Prostate gland (tissue), 2 donors: ENCODE data around the gene FOXN1.

Experiments
- CTCF ChIP-seq, 4 experiments: fragments of 200-600 bp in 2 of 4; fragments of 450-650 bp in 2 of 4; sonication (generic) in 2 of 4; IDR thresholded peaks; 1 replicate in 3 of 4; 2 replicates in 1 of 4; pipeline ENCODE4 v1.5.1; 2016 to 2019; ENCODE audit warnings: antibody characterized with exemption in 4 of 4, mild to moderate bottlenecking in 2 of 4, moderate library complexity in 2 of 4
- POLR2A ChIP-seq: fragments of 450-650 bp; IDR thresholded peaks from one replicate; pipeline ENCODE4 v1.6.1; 2016; ENCODE audit warnings: antibody characterized with exemption, mild to moderate bottlenecking

DNA sequence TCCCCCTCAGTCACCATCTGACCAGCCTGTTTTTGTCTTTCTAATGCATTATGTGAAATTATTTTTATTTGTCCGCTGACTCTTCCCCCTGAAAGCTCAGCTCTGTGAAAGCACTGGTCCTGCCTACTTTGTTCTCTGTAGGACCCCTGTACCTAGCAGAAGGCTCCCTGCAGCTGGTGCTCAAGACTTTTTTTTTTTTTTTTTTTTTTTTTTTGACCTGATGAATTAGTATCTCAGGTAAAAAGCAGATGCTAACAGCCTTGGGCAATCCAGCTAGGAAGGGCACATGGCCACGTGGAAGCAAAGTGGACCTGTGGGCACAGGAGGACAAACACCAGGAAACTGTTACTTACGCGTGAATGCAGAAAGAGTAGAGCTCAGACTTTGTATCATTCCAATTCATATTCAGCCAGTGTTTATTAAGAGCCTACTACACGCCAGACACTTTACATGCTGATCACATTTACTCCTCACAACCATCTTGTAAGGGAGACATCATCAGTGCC, 46.9 kb downstream of the FOXN1 start:
- TF ChIP-seq CTCF (IDR thresholded peaks at IDR 0.05) (no peak), POLR2A (no peak)
